UCSD-AML1 (cell line): ENCODE results near the gene PTPRE.

ENCODE experiments used
- DNase-seq: peaks from one replicate; lab custom pipeline; 2025; ENCODE audit not compliant: unreplicated experiment; lab: John Stamatoyannopoulos, UW

PTPRE gene

GRCh38 chr10:127882801-127883459 lies 24.0 kb upstream of the PTPRE start:
- DNase-seq: no peak

GRCh38 chr10:127883516-127883915 lies 23.4 kb upstream of the PTPRE start:
- no peak for DNase-seq

- no peak for DNase-seq
Measured at GRCh38 chr10:127884501-127884900, 22.4 kb upstream of the PTPRE start.

GRCh38 chr10:127886371-127887051 lies 20.4 kb upstream of the PTPRE start:
- DNase-seq: no peak

- DNase-seq: no peak
Measured at GRCh38 chr10:127887541-127888415, 19.1 kb upstream of the PTPRE start.

GRCh38 chr10:127888521-127889312 lies 18.2 kb upstream of the PTPRE start:
- no peak for DNase-seq

GRCh38 chr10:127889605-127890195 lies 17.2 kb upstream of the PTPRE start:
- DNase-seq: no peak

- DNase-seq: no peak
Measured at GRCh38 chr10:127890216-127890615, 16.7 kb upstream of the PTPRE start.

GRCh38 chr10:127890832-127891334 lies 16.0 kb upstream of the PTPRE start:
- no peak for DNase-seq

GRCh38 chr10:127892743-127893142 lies 14.2 kb upstream of the PTPRE start, which contains the start of gene CLRN3:
Gene CLRN3, minus strand, starts transcription at chr10:127892941. Its CDS starts 157 bp downstream, at chr10:127892784.
- DNase-seq: no peak

GRCh38 chr10:127894146-127894545 lies 12.8 kb upstream of the PTPRE start:
- no peak for DNase-seq

GRCh38 chr10:127896590-127896989 lies 10.3 kb upstream of the PTPRE start:
- no peak for DNase-seq

GRCh38 chr10:127897177-127897576 lies 9.7 kb upstream of the PTPRE start:
- no peak for DNase-seq

GRCh38 chr10:127899766-127900387 lies 7.0 kb upstream of the PTPRE start:
- no peak for DNase-seq

GRCh38 chr10:127903789-127904188 lies 3.1 kb upstream of the PTPRE start:
- DNase-seq: no peak

GRCh38 chr10:127904311-127905000 lies 2.4 kb upstream of the PTPRE start:
- no peak for DNase-seq

GRCh38 chr10:127905001-127905847 lies 1.7 kb upstream of the PTPRE start:
- DNase-seq: no peak

GRCh38 chr10:127905848-127906261 lies 1.0 kb upstream of the PTPRE start:
- DNase-seq: no peak
